ENCODE measurements around the gene GAREM1. TPM values are rescaled to one million over a fixed set of nuclear protein-coding genes. Genes with fewer than 3 reads are reported as not detected.

Gene GAREM1
- total RNA-seq, 1 experiment from 2014 or later: 7.0 TPM

- ChIA-PET CTCF (interaction anchor here (0.8 to 2.6 kb wide), 18 partner anchors 9 to 291 kb away, joined by 3 to 21 read pairs (median 3); partner anchors contain the start of gene GAREM1), POLR2A (no interaction called here)
- H3K27ac Mint-ChIP-seq: no peak overlapping the region
- DNase-seq (ENCODE audit: low spot score) (no peak), ATAC-seq (peak; percentile 93)
- no peak overlapping the region for H3K4me3 Mint-ChIP-seq
- H3K27me3 Mint-ChIP-seq (ENCODE audit: low read depth): no peaks in the 10 kb centered on the region
- no peak for TF ChIP-seq ZNF281 (CRISPR knock-in tag; IDR thresholded peaks at IDR 0.05)
- no peak for TF ChIP-seq SMAD3 (CRISPR knock-in tag; IDR thresholded peaks at IDR 0.05; ENCODE audit: borderline replicate concordance)
- TF ChIP-seq ZNF416 (CRISPR knock-in tag; IDR thresholded peaks at IDR 0.05): no peak
- TF ChIP-seq ESRRA (CRISPR knock-in tag; IDR thresholded peaks at IDR 0.05; ENCODE audit: borderline replicate concordance): no peak
- no peak for TF ChIP-seq NFYB (CRISPR knock-in tag; conservative IDR thresholded peaks at IDR 0.05; ENCODE audit: low read depth)
- no peak for TF ChIP-seq ATF2 (CRISPR knock-in tag; IDR thresholded peaks at IDR 0.05; ENCODE audit: borderline replicate concordance, low read depth)
- H3K9me3 Mint-ChIP-seq: peaks cover 3% of the 10 kb centered on the region; the same call in 1 of the 2 replicates
- no peaks in the 10 kb centered on the region for H3K4me1 Mint-ChIP-seq
- no peaks in the 10 kb centered on the region for H3K36me3 Mint-ChIP-seq
These were observed 209.7 kb downstream of the GAREM1 start for GRCh38 chr18:32261003-32261402.

- ChIA-PET CTCF (interaction anchor here (1.2 to 2.6 kb wide), 4 partner anchors 13 to 290 kb away, joined by 4 to 21 read pairs (median 6); no protein-coding TSS in a partner anchor), POLR2A (no interaction called here)
- no peaks in the 10 kb centered on the region for H3K27me3 Mint-ChIP-seq (ENCODE audit: low read depth)
- TF ChIP-seq PRDM15 (CRISPR knock-in tag; IDR thresholded peaks at IDR 0.05): no peak
- no peak overlapping the region for H3K27ac Mint-ChIP-seq
- H3K9me3 Mint-ChIP-seq: peaks cover 3% of the 10 kb centered on the region; the same call in 1 of the 2 replicates
- H3K4me3 Mint-ChIP-seq: no peak overlapping the region
- H3K4me1 Mint-ChIP-seq: no peaks in the 10 kb centered on the region
- H3K36me3 Mint-ChIP-seq: no peaks in the 10 kb centered on the region
- no peak for DNase-seq (ENCODE audit: low spot score)
- ATAC-seq: no peak
These were observed 211.1 kb downstream of the GAREM1 start for GRCh38 chr18:32259553-32259952.

- no peaks in the 10 kb centered on the region for H3K4me1 Mint-ChIP-seq
- ChIA-PET POLR2A (no interaction called here), CTCF (interaction anchor here (1.2 to 2.6 kb wide), 3 partner anchors 13 to 291 kb away, joined by 4 to 21 read pairs (median 5); no protein-coding TSS in a partner anchor)
- no peak overlapping the region for H3K27ac Mint-ChIP-seq
- H3K9me3 Mint-ChIP-seq: peaks cover 3% of the 10 kb centered on the region; the same call in 1 of the 2 replicates
- H3K4me3 Mint-ChIP-seq: no peak overlapping the region
- DNase-seq (ENCODE audit: low spot score) (no peak), ATAC-seq (no peak)
- no peaks in the 10 kb centered on the region for H3K36me3 Mint-ChIP-seq
- TF ChIP-seq TCF7 (CRISPR knock-in tag; IDR thresholded peaks at IDR 0.05; ENCODE audit: low read depth): no peak
- no peak for TF ChIP-seq NFE2L1 (CRISPR knock-in tag; IDR thresholded peaks at IDR 0.05)
- TF ChIP-seq JAZF1 (CRISPR knock-in tag; IDR thresholded peaks at IDR 0.05): no peak
- no peak for TF ChIP-seq RORB (CRISPR knock-in tag; IDR thresholded peaks at IDR 0.05)
- TF ChIP-seq MXD4 (CRISPR knock-in tag; IDR thresholded peaks at IDR 0.05; ENCODE audit: borderline replicate concordance): no peak
- TF ChIP-seq ATF6 (CRISPR knock-in tag; IDR thresholded peaks at IDR 0.05): no peak
- no peak for TF ChIP-seq FOXJ3 (CRISPR knock-in tag; IDR thresholded peaks at IDR 0.05; ENCODE audit: borderline replicate concordance)
- no peak for TF ChIP-seq SMAD3 (CRISPR knock-in tag; IDR thresholded peaks at IDR 0.05; ENCODE audit: borderline replicate concordance)
- TF ChIP-seq GRHL2 (CRISPR knock-in tag; IDR thresholded peaks at IDR 0.05; ENCODE audit: insufficient replicate concordance, severe bottlenecking): no peak
- no peak for TF ChIP-seq NR1H2 (CRISPR knock-in tag; IDR thresholded peaks at IDR 0.05)
- H3K27me3 Mint-ChIP-seq (ENCODE audit: low read depth): no peaks in the 10 kb centered on the region
These were observed 212.0 kb downstream of the GAREM1 start for GRCh38 chr18:32258558-32259204.
